Measurements from ENCODE around the gene ATRX. TPM values are rescaled to one million over a fixed set of nuclear protein-coding genes. Genes with fewer than 3 reads are reported as not detected.
"Not testable (repeated sequence)": the region's sequence is repeated elsewhere in the genome, so short reads cannot be mapped to it uniquely, and the experiment has no call there.

Gene ATRX
- total RNA-seq, 1 donor from 2014 or later: 120 TPM

- H3K27me3 Mint-ChIP-seq: no peaks in the 10 kb centered on the region
- DNase-seq (no peak), ATAC-seq (ENCODE audit: low read depth) (no peak)
- ChIA-PET POLR2A (no interaction called here), CTCF (no interaction called here)
- TF ChIP-seq CTCF (IDR thresholded peaks at IDR 0.05): no peak
- intact Hi-C loops (cut with micrococcal nuclease): no loop called here
- H3K36me3 Mint-ChIP-seq (ENCODE audit: low read depth): peaks cover 38% of the 10 kb centered on the region
- H3K4me1 Mint-ChIP-seq: no peaks in the 10 kb centered on the region
- H3K9me3 Mint-ChIP-seq: no peaks in the 10 kb centered on the region
- no peak overlapping the region for H3K4me3 Mint-ChIP-seq
- no peak overlapping the region for H3K27ac Mint-ChIP-seq
These were observed 229.7 kb downstream of the ATRX start for GRCh38 chrX:77556276-77556675.

GRCh38 chrX:77548751-77549150, 237.3 kb downstream of the ATRX start:
- Mint-ChIP-seq H3K27ac (no peak overlapping the region), H3K4me1 (no peaks in the 10 kb centered on the region), H3K9me3 (no peaks in the 10 kb centered on the region), H3K27me3 (no peaks in the 10 kb centered on the region), H3K4me3 (no peak overlapping the region), H3K36me3 (ENCODE audit: low read depth) (peaks cover 37% of the 10 kb centered on the region)
- ATAC-seq (ENCODE audit: low read depth) (no peak), DNase-seq (no peak)
- POLR2A ChIA-PET: no interaction called here
- intact Hi-C loops (cut with micrococcal nuclease): no loop called here
- no peak for TF ChIP-seq CTCF (IDR thresholded peaks at IDR 0.05)
- CTCF ChIA-PET: no interaction called here

- CTCF ChIA-PET; intact Hi-C loops (cut with micrococcal nuclease): not testable (repeated sequence)
- H3K36me3 Mint-ChIP-seq (ENCODE audit: low read depth): peaks cover 46% of the 10 kb centered on the region
These were observed 246.2 kb downstream of the ATRX start for GRCh38 chrX:77539778-77540177.

GRCh38 chrX:77531261-77531660, 254.8 kb downstream of the ATRX start:
- H3K27ac Mint-ChIP-seq; H3K9me3 Mint-ChIP-seq; ATAC-seq (ENCODE audit: low read depth); intact Hi-C loops (cut with micrococcal nuclease); H3K4me3 Mint-ChIP-seq; CTCF ChIA-PET; POLR2A ChIA-PET; H3K4me1 Mint-ChIP-seq; DNase-seq; H3K27me3 Mint-ChIP-seq: not testable (repeated sequence)
- peaks cover 46% of the 10 kb centered on the region for H3K36me3 Mint-ChIP-seq (ENCODE audit: low read depth)

More at GRCh38 chrX:77539778-77540177, 246.2 kb downstream of the ATRX start:
- H3K27me3 Mint-ChIP-seq; H3K9me3 Mint-ChIP-seq; DNase-seq; ATAC-seq (ENCODE audit: low read depth); H3K4me3 Mint-ChIP-seq; H3K4me1 Mint-ChIP-seq; H3K27ac Mint-ChIP-seq; POLR2A ChIA-PET: not testable (repeated sequence)

GRCh38 chrX:77528034-77528433, 258.0 kb downstream of the ATRX start:
- H3K9me3 Mint-ChIP-seq: peaks cover 4% of the 10 kb centered on the region
- H3K27me3 Mint-ChIP-seq: no peaks in the 10 kb centered on the region
- ChIA-PET CTCF (no interaction called here), POLR2A (no interaction called here)
- TF ChIP-seq CTCF (IDR thresholded peaks at IDR 0.05): no peak
- H3K36me3 Mint-ChIP-seq (ENCODE audit: low read depth): peaks cover 44% of the 10 kb centered on the region
- DNase-seq (no peak), ATAC-seq (ENCODE audit: low read depth) (no peak)
- intact Hi-C loops (cut with micrococcal nuclease): no loop called here
- no peak overlapping the region for H3K27ac Mint-ChIP-seq
- no peaks in the 10 kb centered on the region for H3K4me1 Mint-ChIP-seq
- no peak overlapping the region for H3K4me3 Mint-ChIP-seq

GRCh38 chrX:77527233-77528001, 258.6 kb downstream of the ATRX start:
- Mint-ChIP-seq H3K36me3 (ENCODE audit: low read depth) (peaks cover 45% of the 10 kb centered on the region), H3K27me3 (no peaks in the 10 kb centered on the region), H3K9me3 (peaks cover 4% of the 10 kb centered on the region), H3K27ac (no peak overlapping the region), H3K4me3 (no peak overlapping the region), H3K4me1 (no peaks in the 10 kb centered on the region)
- ATAC-seq (ENCODE audit: low read depth) (no peak), DNase-seq (no peak)
- intact Hi-C loops (cut with micrococcal nuclease): no loop called here
- ChIA-PET POLR2A (no interaction called here), CTCF (no interaction called here)
- no peak for TF ChIP-seq CTCF (IDR thresholded peaks at IDR 0.05)
